Glutamatergic neuron (in vitro differentiated cells): ENCODE data around the gene PRR5L. TPM values are rescaled to one million over a fixed set of nuclear protein-coding genes. Genes with fewer than 3 reads are reported as not detected.

Source experiments
- DNase-seq: peaks from one replicate; pipeline ENCODE4 v3.0.0; 2022
- H3K27ac Mint-ChIP-seq: one replicate; pipeline ENCODE4 v1.8.0; 2020; ENCODE audit warnings: mild to moderate bottlenecking, mixed read lengths, inconsistent platforms; ENCODE audit not compliant: unreplicated experiment
- H3K27me3 Mint-ChIP-seq: one replicate; pipeline ENCODE4 v1.8.0; 2020; ENCODE audit warnings: mild to moderate bottlenecking, moderate library complexity, mixed read lengths, inconsistent platforms; ENCODE audit not compliant: unreplicated experiment
- H3K36me3 Mint-ChIP-seq: one replicate; pipeline ENCODE4 v1.8.0; 2020; ENCODE audit warnings: mild to moderate bottlenecking, mixed read lengths, inconsistent platforms; ENCODE audit not compliant: unreplicated experiment
- H3K4me1 Mint-ChIP-seq: one replicate; pipeline ENCODE4 v1.8.0; 2020; ENCODE audit warnings: mild to moderate bottlenecking, low read depth, mixed read lengths, inconsistent platforms; ENCODE audit not compliant: unreplicated experiment
- H3K4me3 Mint-ChIP-seq: one replicate; pipeline ENCODE4 v1.8.0; 2020; ENCODE audit warnings: mild to moderate bottlenecking, mixed read lengths, inconsistent platforms; ENCODE audit not compliant: unreplicated experiment
- H3K9me3 Mint-ChIP-seq: one replicate; pipeline ENCODE4 v1.8.0; 2020; ENCODE audit warnings: mild to moderate bottlenecking, moderate library complexity, mixed read lengths, inconsistent platforms; ENCODE audit not compliant: unreplicated experiment
- CTCF ChIP-seq: fragments of 200-600 bp; sonication (generic); IDR thresholded peaks from one replicate; pipeline ENCODE4 v1.5.0; 2021; ENCODE audit not compliant: partially characterized antibody, unreplicated experiment
- total RNA-seq: library from RNA; stranded (reverse); fragmentation: NEBNext Ultra II Directional; extraction: Animal tissue kit (Norgen Biotek cat#: 25700); gene quantifications from one replicate; pipeline ENCODE4 v1.2.1, GENCODE V29; 2021; ENCODE audit not compliant: unreplicated experiment

PRR5L gene
- total RNA-seq, 1 donor from 2014 or later, result 1.6 TPM

GRCh38 chr11:36405585-36406367, 109.7 kb downstream of the PRR5L start:
- TF ChIP-seq CTCF, result no peak
- H3K4me1 Mint-ChIP-seq, result no peaks in the 10 kb centered on the region
- H3K4me3 Mint-ChIP-seq, result no peak overlapping the region
- no peaks in the 10 kb centered on the region for H3K27me3 Mint-ChIP-seq
- no peaks in the 10 kb centered on the region for H3K36me3 Mint-ChIP-seq
- H3K9me3 Mint-ChIP-seq, result no peaks in the 10 kb centered on the region
- DNase-seq, result no peak
- no peak overlapping the region for H3K27ac Mint-ChIP-seq

GRCh38 chr11:36407356-36407755, 111.3 kb downstream of the PRR5L start:
- H3K36me3 Mint-ChIP-seq, result no peaks in the 10 kb centered on the region
- H3K9me3 Mint-ChIP-seq, result no peaks in the 10 kb centered on the region
- H3K4me3 Mint-ChIP-seq, result no peak overlapping the region
- no peaks in the 10 kb centered on the region for H3K27me3 Mint-ChIP-seq
- peaks cover 4% of the 10 kb centered on the region for H3K4me1 Mint-ChIP-seq
- TF ChIP-seq CTCF, result no peak
- no peak for DNase-seq
- no peak overlapping the region for H3K27ac Mint-ChIP-seq

GRCh38 chr11:36408498-36409136, 112.5 kb downstream of the PRR5L start:
- Mint-ChIP-seq H3K27me3 (no peaks in the 10 kb centered on the region), H3K4me1 (peaks cover 4% of the 10 kb centered on the region), H3K36me3 (no peaks in the 10 kb centered on the region), H3K4me3 (no peak overlapping the region), H3K9me3 (no peaks in the 10 kb centered on the region), H3K27ac (no peak overlapping the region)
- DNase-seq, result no peak
- no peak for TF ChIP-seq CTCF

- DNase-seq, result no peak
- no peak for TF ChIP-seq CTCF
- Mint-ChIP-seq H3K9me3 (no peaks in the 10 kb centered on the region), H3K4me3 (no peak overlapping the region), H3K4me1 (peaks cover 4% of the 10 kb centered on the region), H3K36me3 (no peaks in the 10 kb centered on the region), H3K27me3 (no peaks in the 10 kb centered on the region), H3K27ac (no peak overlapping the region)
Measured at GRCh38 chr11:36409152-36409816, 113.2 kb downstream of the PRR5L start.
